Panc1 (cell line): ENCODE results near the gene RBMS3. TPM values are rescaled to one million over a fixed set of nuclear protein-coding genes. Genes with fewer than 3 reads are reported as not detected.

Experiments used
- ATAC-seq: fragments of 200-7000 bp; cut with Tn5 transposase; 2 replicates; pipeline ENCODE4 v1.9.1; 2020; ENCODE audit warnings: mild to moderate bottlenecking, moderate library complexity
- BruUV-seq: library from RNA; stranded (reverse); fragments of 400-500 nt; replicated peaks from 2 replicates; lab custom pipeline; 2021; lab: Mats Ljungman, UMichigan
- CTCF ChIA-PET: fragments of 300-600 bp; sonication (Branson Sonifier 250); formaldehyde crosslinking; loops from one replicate; lab custom pipeline; 2022; ENCODE audit warnings: antibody characterized with exemption; lab: Charles Lee
- POLR2A ChIA-PET: fragments of 300-600 bp; sonication (Branson Sonifier 250); formaldehyde crosslinking; loops from one replicate; lab custom pipeline; 2022; ENCODE audit warnings: antibody characterized with exemption; lab: Charles Lee
- DNase-seq: peaks from one replicate; pipeline ENCODE4 v3.0.0-alpha.2; 2010; ENCODE audit warnings: low read depth, low spot score
- H3K27ac ChIP-seq: 2 replicates; pipeline ENCODE4 v1.5.1; 2011; ENCODE audit warnings: mild to moderate bottlenecking, low read length, inconsistent platforms
- H3K27me3 ChIP-seq: fragments of 200-500 bp; sonication (Bioruptor generic); 2 replicates; pipeline ENCODE4 v1.6.0; 2014; ENCODE audit warnings: low read length, inconsistent platforms; ENCODE audit not compliant: control insufficient read depth, insufficient read depth
- H3K36me3 ChIP-seq: fragments of 200-500 bp; sonication (Bioruptor generic); 2 replicates; pipeline ENCODE4 v1.5.1; 2014; ENCODE audit warnings: inconsistent platforms, mild to moderate bottlenecking, low read length, moderate library complexity; ENCODE audit not compliant: control insufficient read depth, insufficient read depth
- H3K4me1 ChIP-seq: 2 replicates; pipeline ENCODE4 v1.5.1; 2011; ENCODE audit warnings: inconsistent platforms, mild to moderate bottlenecking, low read length, moderate library complexity; ENCODE audit not compliant: control insufficient read depth, insufficient read depth
- H3K4me3 ChIP-seq, 2 experiments: 2 replicates each; pipeline ENCODE4 v1.5.1; 2011 to 2012; ENCODE audit warnings: low read depth in 2 of 2, low read length in 2 of 2, mild to moderate bottlenecking in 2 of 2, inconsistent platforms in 1 of 2, moderate library complexity in 1 of 2
- H3K9me3 ChIP-seq: fragments of 200-500 bp; sonication (Bioruptor generic); 2 replicates; pipeline ENCODE4 v1.5.1; 2014; ENCODE audit warnings: low read depth, mild to moderate bottlenecking, inconsistent platforms, low read length, moderate library complexity; ENCODE audit not compliant: control insufficient read depth, insufficient read depth
- POLR2AphosphoS5 ChIP-seq: IDR thresholded peaks from 2 replicates; pipeline ENCODE4 v1.6.1; 2012; ENCODE audit warnings: mild to moderate bottlenecking, low read depth, low read length, moderate library complexity
- SIN3A ChIP-seq: IDR thresholded peaks from 2 replicates; pipeline ENCODE4 v1.6.1; 2012; ENCODE audit warnings: low read depth, mild to moderate bottlenecking, low read length, moderate library complexity, borderline replicate concordance; ENCODE audit not compliant: insufficient read depth
- TCF7L2 ChIP-seq: IDR thresholded peaks from 2 replicates; pipeline ENCODE4 v1.6.1; 2011; ENCODE audit warnings: mild to moderate bottlenecking, low read depth, low read length, inconsistent platforms
- in situ Hi-C: cut with HindIII; loops from 2 replicates; pipeline ENCODE4 v1.10.0; 2016; ENCODE audit warnings: low sequenced_read_pairs, low pct_unique_long_range_greater_than_20kb
- intact Hi-C: fragments of 100-400 bp; cut with micrococcal nuclease; formaldehyde crosslinking; loops from one replicate; pipeline ENCODE4 v1.10.0; 2022; ENCODE audit not compliant: unreplicated experiment
- total RNA-seq: library from RNA; stranded (reverse); gene quantifications from one replicate; pipeline ENCODE4 v1.2.1, GENCODE V29; 2021; ENCODE audit not compliant: unreplicated experiment
- TF ChIP-seq, protein P1 (sequence below), 2 experiments: IDR thresholded peaks; 2 replicates each; pipeline ENCODE4 v1.6.1; 2011 to 2012; ENCODE audit warnings: low read depth in 2 of 2, control low read depth in 1 of 2, low read length in 1 of 2, mild to moderate bottlenecking in 1 of 2, moderate library complexity in 1 of 2; ENCODE audit not compliant: insufficient read depth in 1 of 2
- TF ChIP-seq, protein P2 (sequence below): fragments of 450-650 bp; IDR thresholded peaks from 2 replicates; pipeline ENCODE4 v1.5.1; 2017; ENCODE audit warnings: mild to moderate bottlenecking

RBMS3 gene
- total RNA-seq, 1 experiment from 2014 or later, result 1.1 TPM

DNA sequence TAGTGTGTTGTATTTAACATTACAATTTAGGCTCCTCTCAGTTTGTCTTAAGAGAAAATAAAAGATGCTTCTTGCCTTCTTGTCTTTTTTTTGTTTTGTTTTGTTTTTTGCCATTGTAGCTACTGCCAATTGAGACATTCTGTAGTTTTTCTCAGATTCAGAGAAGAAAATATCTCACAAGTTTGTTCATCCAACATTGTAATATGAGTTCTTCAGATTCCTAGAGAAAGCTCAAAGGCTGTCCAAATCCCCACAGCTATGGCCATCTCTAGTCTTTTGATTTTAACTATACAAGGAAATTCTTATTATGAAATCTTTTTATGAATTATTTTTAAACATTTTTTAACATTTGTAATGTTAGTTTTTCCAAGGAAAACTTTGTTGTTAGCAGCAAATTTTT, 264.7 kb downstream of the RBMS3 start:
- in situ Hi-C loops (no loop called here), intact Hi-C loops (no loop called here)
- ChIA-PET CTCF (no interaction called here), POLR2A (no interaction called here)
- H3K4me3 ChIP-seq, result no peak overlapping the region
- DNase-seq (no peak), ATAC-seq (no peak)
- TF ChIP-seq POLR2AphosphoS5 (no peak), TCF7L2 (no peak), SIN3A (no peak)
- TF ChIP-seq, protein P1, sequence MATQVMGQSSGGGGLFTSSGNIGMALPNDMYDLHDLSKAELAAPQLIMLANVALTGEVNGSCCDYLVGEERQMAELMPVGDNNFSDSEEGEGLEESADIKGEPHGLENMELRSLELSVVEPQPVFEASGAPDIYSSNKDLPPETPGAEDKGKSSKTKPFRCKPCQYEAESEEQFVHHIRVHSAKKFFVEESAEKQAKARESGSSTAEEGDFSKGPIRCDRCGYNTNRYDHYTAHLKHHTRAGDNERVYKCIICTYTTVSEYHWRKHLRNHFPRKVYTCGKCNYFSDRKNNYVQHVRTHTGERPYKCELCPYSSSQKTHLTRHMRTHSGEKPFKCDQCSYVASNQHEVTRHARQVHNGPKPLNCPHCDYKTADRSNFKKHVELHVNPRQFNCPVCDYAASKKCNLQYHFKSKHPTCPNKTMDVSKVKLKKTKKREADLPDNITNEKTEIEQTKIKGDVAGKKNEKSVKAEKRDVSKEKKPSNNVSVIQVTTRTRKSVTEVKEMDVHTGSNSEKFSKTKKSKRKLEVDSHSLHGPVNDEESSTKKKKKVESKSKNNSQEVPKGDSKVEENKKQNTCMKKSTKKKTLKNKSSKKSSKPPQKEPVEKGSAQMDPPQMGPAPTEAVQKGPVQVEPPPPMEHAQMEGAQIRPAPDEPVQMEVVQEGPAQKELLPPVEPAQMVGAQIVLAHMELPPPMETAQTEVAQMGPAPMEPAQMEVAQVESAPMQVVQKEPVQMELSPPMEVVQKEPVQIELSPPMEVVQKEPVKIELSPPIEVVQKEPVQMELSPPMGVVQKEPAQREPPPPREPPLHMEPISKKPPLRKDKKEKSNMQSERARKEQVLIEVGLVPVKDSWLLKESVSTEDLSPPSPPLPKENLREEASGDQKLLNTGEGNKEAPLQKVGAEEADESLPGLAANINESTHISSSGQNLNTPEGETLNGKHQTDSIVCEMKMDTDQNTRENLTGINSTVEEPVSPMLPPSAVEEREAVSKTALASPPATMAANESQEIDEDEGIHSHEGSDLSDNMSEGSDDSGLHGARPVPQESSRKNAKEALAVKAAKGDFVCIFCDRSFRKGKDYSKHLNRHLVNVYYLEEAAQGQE (IDR thresholded peaks at IDR 0.05; ENCODE audit: insufficient read depth in 1 of 2, low read depth in 2 of 2, low read length in 1 of 2), result no peak
- TF ChIP-seq, protein P2, sequence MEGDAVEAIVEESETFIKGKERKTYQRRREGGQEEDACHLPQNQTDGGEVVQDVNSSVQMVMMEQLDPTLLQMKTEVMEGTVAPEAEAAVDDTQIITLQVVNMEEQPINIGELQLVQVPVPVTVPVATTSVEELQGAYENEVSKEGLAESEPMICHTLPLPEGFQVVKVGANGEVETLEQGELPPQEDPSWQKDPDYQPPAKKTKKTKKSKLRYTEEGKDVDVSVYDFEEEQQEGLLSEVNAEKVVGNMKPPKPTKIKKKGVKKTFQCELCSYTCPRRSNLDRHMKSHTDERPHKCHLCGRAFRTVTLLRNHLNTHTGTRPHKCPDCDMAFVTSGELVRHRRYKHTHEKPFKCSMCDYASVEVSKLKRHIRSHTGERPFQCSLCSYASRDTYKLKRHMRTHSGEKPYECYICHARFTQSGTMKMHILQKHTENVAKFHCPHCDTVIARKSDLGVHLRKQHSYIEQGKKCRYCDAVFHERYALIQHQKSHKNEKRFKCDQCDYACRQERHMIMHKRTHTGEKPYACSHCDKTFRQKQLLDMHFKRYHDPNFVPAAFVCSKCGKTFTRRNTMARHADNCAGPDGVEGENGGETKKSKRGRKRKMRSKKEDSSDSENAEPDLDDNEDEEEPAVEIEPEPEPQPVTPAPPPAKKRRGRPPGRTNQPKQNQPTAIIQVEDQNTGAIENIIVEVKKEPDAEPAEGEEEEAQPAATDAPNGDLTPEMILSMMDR, result no peak
- H3K27ac ChIP-seq, result no peak overlapping the region
- no peaks in the 10 kb centered on the region for H3K4me1 ChIP-seq
- BruUV-seq, result no TSS peak
- H3K9me3 ChIP-seq, result no peaks in the 10 kb centered on the region
- no peaks in the 10 kb centered on the region for H3K27me3 ChIP-seq
- no peaks in the 10 kb centered on the region for H3K36me3 ChIP-seq

DNA sequence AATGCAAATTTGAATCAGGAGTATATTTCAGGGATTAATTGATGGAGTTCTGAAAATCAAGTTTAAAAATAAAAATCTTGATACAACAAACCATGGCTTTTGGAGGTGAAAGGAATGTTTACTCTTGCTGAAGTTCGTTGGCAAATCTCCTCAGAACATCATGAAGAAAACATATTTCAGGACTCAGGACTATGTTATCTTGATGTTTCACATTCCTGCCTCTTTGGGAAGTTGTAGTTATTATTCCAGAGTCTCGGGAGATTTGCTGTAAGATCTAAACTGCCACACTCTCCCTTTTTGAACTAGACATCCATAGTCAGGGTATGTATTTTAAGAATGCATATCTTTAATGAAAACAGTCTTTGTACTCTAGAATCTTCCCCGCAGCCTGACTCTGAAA, 271.2 kb downstream of the RBMS3 start:
- H3K9me3 ChIP-seq, result no peaks in the 10 kb centered on the region
- BruUV-seq, result no TSS peak
- H3K4me3 ChIP-seq, result no peak overlapping the region
- in situ Hi-C loops, result no loop called here
- no peak overlapping the region for H3K27ac ChIP-seq
- H3K27me3 ChIP-seq, result no peaks in the 10 kb centered on the region
- no peaks in the 10 kb centered on the region for H3K36me3 ChIP-seq
- TF ChIP-seq, protein P2, result no peak
- TF ChIP-seq SIN3A (no peak), TCF7L2 (no peak), POLR2AphosphoS5 (no peak)
- TF ChIP-seq, protein P1 (IDR thresholded peaks at IDR 0.05; ENCODE audit: insufficient read depth in 1 of 2, low read depth in 2 of 2, low read length in 1 of 2), result no peak
- H3K4me1 ChIP-seq, result no peaks in the 10 kb centered on the region
- ChIA-PET CTCF (no interaction called here), POLR2A (no interaction called here)
- DNase-seq (no peak), ATAC-seq (no peak)
- intact Hi-C loops, result no loop called here
